NCI-H187 (cell line): ENCODE data around the gene TRMO.

Experiments used
- DNase-seq, 2 experiments: peaks; one replicate each; lab custom pipeline; 2025; lab: John Stamatoyannopoulos, UW

TRMO gene

GRCh38 chr9:97858826-97859225 is 63.5 kb downstream of the TRMO start:
- DNase-seq = no peak

DNA sequence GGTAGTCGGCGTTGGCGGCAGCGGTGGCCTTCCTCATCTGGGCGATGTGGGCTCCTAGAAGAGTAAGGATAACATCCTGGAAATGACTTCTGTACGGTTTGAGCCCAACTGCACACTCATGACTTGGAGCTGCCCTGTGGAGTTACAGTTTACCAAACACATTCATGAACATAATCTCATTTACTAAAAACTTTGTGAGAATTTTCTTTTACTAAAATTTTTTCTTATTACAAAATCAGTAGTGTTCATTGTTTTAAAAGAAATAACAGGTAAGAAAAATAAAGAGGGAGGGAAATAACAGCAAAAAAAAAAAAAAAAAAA is 63.9 kb downstream of the TRMO start:
- DNase-seq = no peak

DNA sequence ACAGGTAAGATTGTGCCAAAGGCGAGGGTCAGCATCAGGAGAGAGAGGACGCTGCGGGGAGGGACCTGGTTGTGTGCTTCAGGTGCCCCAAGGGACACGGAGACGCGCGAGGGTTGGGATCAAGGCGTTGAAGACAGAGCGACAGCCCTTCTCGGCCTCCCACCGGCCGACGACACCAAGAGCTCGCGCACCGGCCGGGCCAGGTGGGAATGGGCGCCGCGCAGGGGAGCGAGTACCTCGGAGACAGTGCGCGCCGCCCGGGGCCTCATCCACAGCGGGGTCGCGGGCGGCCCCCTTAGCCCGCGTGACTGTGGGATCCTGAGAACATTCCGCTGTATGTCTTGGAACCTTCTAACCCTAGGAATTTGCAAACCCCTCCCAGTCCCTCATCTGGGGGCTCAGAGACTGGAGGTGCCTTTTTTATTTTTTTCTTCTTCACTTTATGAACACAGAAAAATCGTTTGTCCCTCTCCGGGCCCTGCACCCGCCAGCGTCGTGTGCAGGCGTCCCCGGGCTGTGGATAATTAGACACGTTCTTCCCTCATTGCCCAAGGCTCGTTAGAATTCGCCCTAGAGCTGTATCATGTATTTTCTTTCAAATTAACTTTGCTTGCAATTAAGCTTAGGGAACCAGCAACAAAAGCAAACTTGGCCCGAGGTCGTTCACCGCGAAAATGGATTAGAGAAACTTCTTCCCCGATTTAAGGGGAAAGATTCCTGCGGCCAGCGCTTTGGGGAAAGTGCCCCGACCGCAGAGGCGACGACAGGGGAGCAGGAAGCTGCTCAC is 64.5 kb downstream of the TRMO start:
- no peak for DNase-seq

DNA sequence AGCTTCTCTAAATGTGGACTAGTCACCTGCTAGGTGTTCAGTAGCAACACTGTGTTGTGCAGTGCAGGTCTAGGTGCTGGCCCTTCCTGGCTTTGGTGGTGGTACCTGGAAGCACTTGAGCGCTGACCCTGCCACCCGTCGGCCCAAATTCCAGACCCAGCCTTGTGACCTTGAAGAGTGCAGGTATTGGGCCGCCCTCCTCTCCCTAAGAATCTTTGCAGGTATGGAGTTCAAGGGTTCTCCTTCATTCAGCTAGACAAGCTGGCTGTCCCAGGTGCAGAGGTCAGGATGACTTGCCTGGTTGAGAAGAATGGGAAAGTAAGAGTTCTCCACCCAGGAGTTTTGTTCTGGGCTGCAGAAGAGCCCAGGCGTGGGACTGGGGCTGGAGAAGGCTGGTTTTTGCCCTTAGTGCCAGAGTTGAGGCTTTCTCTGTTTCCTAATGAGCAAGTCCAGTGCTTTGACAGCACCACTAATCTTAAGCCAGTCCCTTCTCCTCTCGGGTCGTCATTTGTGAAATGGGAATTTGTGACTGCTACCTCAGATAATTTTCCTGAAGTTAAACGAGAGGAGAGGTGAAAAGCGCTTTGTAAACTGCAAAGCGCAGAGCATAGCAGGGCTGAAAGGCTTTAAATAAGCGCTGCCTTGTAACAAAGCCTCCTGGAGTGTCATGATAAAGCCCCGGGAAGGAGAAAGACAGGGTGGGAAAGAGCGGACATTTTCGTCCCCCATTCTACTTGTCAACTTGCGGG is 65.3 kb downstream of the TRMO start:
- no peak for DNase-seq

DNA sequence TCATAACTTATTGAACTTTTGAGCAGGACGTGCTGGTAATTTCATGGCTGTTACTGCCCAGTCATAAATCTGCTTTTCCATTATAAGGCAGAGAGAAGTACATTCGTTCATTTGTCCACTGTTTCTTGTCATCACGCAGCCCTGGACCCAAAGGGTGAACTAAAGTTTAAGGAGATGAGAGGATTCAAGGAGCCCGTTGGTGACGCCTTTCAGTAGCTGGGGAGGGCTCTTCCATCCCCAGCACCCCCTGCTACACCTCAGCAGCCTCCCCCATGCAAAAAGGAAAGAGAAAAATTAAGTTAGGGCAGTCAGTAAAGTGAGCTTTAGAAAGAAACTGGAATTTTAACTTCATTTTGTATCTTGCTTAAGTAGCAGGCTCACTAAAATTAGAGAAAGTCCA is 66.4 kb downstream of the TRMO start:
- DNase-seq = no peak

DNA sequence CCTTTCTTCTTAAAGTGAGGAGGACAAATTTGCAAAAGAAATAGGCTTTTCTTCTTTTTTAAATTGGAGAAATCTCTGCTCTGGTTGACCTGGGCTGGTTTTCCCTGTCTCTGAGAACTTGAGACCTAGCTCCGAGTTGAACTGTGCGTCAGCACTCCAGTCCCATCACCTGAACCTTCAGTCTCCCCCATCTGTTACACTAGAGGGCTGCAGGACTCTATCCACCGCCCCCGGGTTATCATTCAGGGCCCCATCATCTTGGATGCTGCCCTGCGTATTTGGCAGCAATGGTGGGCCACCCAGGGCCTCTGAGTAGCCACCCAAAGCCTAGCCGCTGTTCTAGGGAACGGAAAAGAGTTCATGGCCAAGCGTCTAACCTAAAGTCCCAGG is 66.8 kb downstream of the TRMO start:
- no peak for DNase-seq

DNA sequence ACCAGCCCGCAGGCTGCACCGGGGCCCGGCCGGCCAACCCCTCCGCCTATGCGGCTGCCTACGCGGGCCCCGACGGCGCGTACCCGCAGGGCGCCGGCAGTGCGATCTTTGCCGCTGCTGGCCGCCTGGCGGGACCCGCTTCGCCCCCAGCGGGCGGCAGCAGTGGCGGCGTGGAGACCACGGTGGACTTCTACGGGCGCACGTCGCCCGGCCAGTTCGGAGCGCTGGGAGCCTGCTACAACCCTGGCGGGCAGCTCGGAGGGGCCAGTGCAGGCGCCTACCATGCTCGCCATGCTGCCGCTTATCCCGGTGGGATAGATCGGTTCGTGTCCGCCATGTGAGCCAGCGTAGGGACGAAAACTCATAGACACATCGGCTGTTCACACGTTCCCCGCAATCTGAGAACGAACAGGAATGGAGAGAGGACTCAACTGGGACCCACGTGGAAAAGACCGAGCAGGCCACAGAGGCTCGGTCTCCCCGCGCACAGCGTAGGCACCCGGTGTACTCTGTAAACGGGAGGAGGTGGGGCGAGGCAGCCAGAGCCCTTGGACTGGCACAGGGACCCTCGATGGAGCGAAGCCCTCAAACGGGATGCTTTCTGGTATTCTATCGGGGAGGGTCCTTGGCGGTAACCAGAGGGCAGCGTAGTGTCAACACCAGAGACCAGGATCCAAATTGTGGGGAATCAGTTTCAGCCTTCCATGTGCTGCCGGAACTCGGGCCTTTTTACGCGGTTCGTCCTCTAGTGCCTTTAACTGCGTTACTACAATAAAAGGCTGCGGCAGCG is 67.4 kb downstream of the TRMO start:
- DNase-seq = no peak
